Activated naive CD8-positive, alpha-beta T cell treated with anti-CD3 and anti-CD28 coated beads, Interleukin-2, amount 50 U/mL, for 24 hours (primary cell): ENCODE results near the gene KRT4.

ENCODE experiments used
- ATAC-seq: fragments of 150-1000 bp; cut with Tn5 transposase; one replicate; pipeline ENCODE4 v1.10.0; 2021
- DNase-seq: peaks from one replicate; pipeline ENCODE4 v3.0.0; 2021
- H3K27ac Mint-ChIP-seq: one replicate; pipeline ENCODE4 v1.8.0; 2021; ENCODE audit warnings: mild to moderate bottlenecking, mixed read lengths
- H3K27me3 Mint-ChIP-seq: one replicate; pipeline ENCODE4 v1.8.0; 2021; ENCODE audit warnings: mixed read lengths
- H3K36me3 Mint-ChIP-seq: one replicate; pipeline ENCODE4 v1.8.0; 2021; ENCODE audit warnings: low read depth, mixed read lengths
- H3K4me1 Mint-ChIP-seq: one replicate; pipeline ENCODE4 v1.8.0; 2021; ENCODE audit warnings: mixed read lengths
- H3K4me3 Mint-ChIP-seq: one replicate; pipeline ENCODE4 v1.8.0; 2021; ENCODE audit warnings: mild to moderate bottlenecking, moderate library complexity, mixed read lengths
- H3K9me3 Mint-ChIP-seq: one replicate; pipeline ENCODE4 v1.8.0; 2021; ENCODE audit warnings: mixed read lengths

KRT4 gene

GRCh38 chr12:52810554-52810953, 3.4 kb downstream of the KRT4 start:
- Mint-ChIP-seq H3K4me1 (no peaks in the 10 kb centered on the region), H3K27me3 (no peaks in the 10 kb centered on the region), H3K9me3 (no peaks in the 10 kb centered on the region), H3K4me3 (no peak overlapping the region), H3K27ac (no peak overlapping the region), H3K36me3 (no peaks in the 10 kb centered on the region)
- no peak for DNase-seq
- no peak for ATAC-seq

GRCh38 chr12:52809166-52809565, 4.8 kb downstream of the KRT4 start:
- no peak for ATAC-seq
- Mint-ChIP-seq H3K4me1 (no peaks in the 10 kb centered on the region), H3K27ac (no peak overlapping the region), H3K27me3 (no peaks in the 10 kb centered on the region), H3K36me3 (no peaks in the 10 kb centered on the region), H3K9me3 (no peaks in the 10 kb centered on the region), H3K4me3 (no peak overlapping the region)
- no peak for DNase-seq

- ATAC-seq (no peak), DNase-seq (no peak)
- Mint-ChIP-seq H3K27ac (no peak overlapping the region), H3K36me3 (no peaks in the 10 kb centered on the region), H3K4me3 (no peak overlapping the region), H3K27me3 (no peaks in the 10 kb centered on the region), H3K4me1 (no peaks in the 10 kb centered on the region), H3K9me3 (no peaks in the 10 kb centered on the region)
Observed at GRCh38 chr12:52808573-52809160, 5.2 kb downstream of the KRT4 start.

- Mint-ChIP-seq H3K4me1 (no peaks in the 10 kb centered on the region), H3K27me3 (no peaks in the 10 kb centered on the region), H3K4me3 (no peak overlapping the region), H3K9me3 (no peaks in the 10 kb centered on the region), H3K36me3 (no peaks in the 10 kb centered on the region), H3K27ac (no peak overlapping the region)
- ATAC-seq, result no peak
- DNase-seq, result no peak
Observed at GRCh38 chr12:52807544-52808470, 6.1 kb downstream of the KRT4 start.

- H3K4me3 Mint-ChIP-seq, result no peak overlapping the region
- DNase-seq (no peak), ATAC-seq (no peak)
- H3K27ac Mint-ChIP-seq, result no peak overlapping the region
- H3K4me1 Mint-ChIP-seq, result no peaks in the 10 kb centered on the region
- no peaks in the 10 kb centered on the region for H3K36me3 Mint-ChIP-seq
- no peaks in the 10 kb centered on the region for H3K27me3 Mint-ChIP-seq
- H3K9me3 Mint-ChIP-seq, result no peaks in the 10 kb centered on the region
Observed at GRCh38 chr12:52806821-52807543, 6.9 kb downstream of the KRT4 start.

GRCh38 chr12:52806169-52806811, 7.6 kb downstream of the KRT4 start:
- DNase-seq (no peak), ATAC-seq (no peak)
- no peaks in the 10 kb centered on the region for H3K9me3 Mint-ChIP-seq
- no peaks in the 10 kb centered on the region for H3K36me3 Mint-ChIP-seq
- no peaks in the 10 kb centered on the region for H3K4me1 Mint-ChIP-seq
- no peaks in the 10 kb centered on the region for H3K27me3 Mint-ChIP-seq
- no peak overlapping the region for H3K4me3 Mint-ChIP-seq
- no peak overlapping the region for H3K27ac Mint-ChIP-seq

GRCh38 chr12:52805739-52806138, 8.2 kb downstream of the KRT4 start:
- H3K4me3 Mint-ChIP-seq, result no peak overlapping the region
- H3K27ac Mint-ChIP-seq, result no peak overlapping the region
- H3K36me3 Mint-ChIP-seq, result no peaks in the 10 kb centered on the region
- ATAC-seq, result no peak
- no peak for DNase-seq
- no peaks in the 10 kb centered on the region for H3K4me1 Mint-ChIP-seq
- no peaks in the 10 kb centered on the region for H3K27me3 Mint-ChIP-seq
- H3K9me3 Mint-ChIP-seq, result no peaks in the 10 kb centered on the region

- no peaks in the 10 kb centered on the region for H3K4me1 Mint-ChIP-seq
- H3K36me3 Mint-ChIP-seq, result no peaks in the 10 kb centered on the region
- no peak overlapping the region for H3K27ac Mint-ChIP-seq
- ATAC-seq, result no peak
- DNase-seq, result no peak
- H3K4me3 Mint-ChIP-seq, result no peak overlapping the region
- no peaks in the 10 kb centered on the region for H3K27me3 Mint-ChIP-seq
- H3K9me3 Mint-ChIP-seq, result no peaks in the 10 kb centered on the region
Observed at GRCh38 chr12:52805000-52805399, 8.9 kb downstream of the KRT4 start.

- ATAC-seq (no peak), DNase-seq (no peak)
- Mint-ChIP-seq H3K27ac (no peak overlapping the region), H3K4me3 (no peak overlapping the region), H3K9me3 (no peaks in the 10 kb centered on the region), H3K4me1 (no peaks in the 10 kb centered on the region), H3K36me3 (no peaks in the 10 kb centered on the region), H3K27me3 (no peaks in the 10 kb centered on the region)
Observed at GRCh38 chr12:52802442-52802841, 11.5 kb downstream of the KRT4 start.

- DNase-seq (no peak), ATAC-seq (no peak)
- H3K9me3 Mint-ChIP-seq, result no peaks in the 10 kb centered on the region
- no peaks in the 10 kb centered on the region for H3K36me3 Mint-ChIP-seq
- no peak overlapping the region for H3K27ac Mint-ChIP-seq
- no peak overlapping the region for H3K4me3 Mint-ChIP-seq
- no peaks in the 10 kb centered on the region for H3K27me3 Mint-ChIP-seq
- no peaks in the 10 kb centered on the region for H3K4me1 Mint-ChIP-seq
Observed at GRCh38 chr12:52801773-52802172, 12.1 kb downstream of the KRT4 start.

GRCh38 chr12:52800259-52800917, 13.5 kb downstream of the KRT4 start:
- Mint-ChIP-seq H3K4me1 (no peaks in the 10 kb centered on the region), H3K9me3 (no peaks in the 10 kb centered on the region), H3K36me3 (no peaks in the 10 kb centered on the region), H3K27me3 (no peaks in the 10 kb centered on the region), H3K4me3 (no peak overlapping the region), H3K27ac (no peak overlapping the region)
- no peak for DNase-seq
- no peak for ATAC-seq

GRCh38 chr12:52799505-52800211, 14.3 kb downstream of the KRT4 start:
- H3K27ac Mint-ChIP-seq, result no peak overlapping the region
- no peaks in the 10 kb centered on the region for H3K9me3 Mint-ChIP-seq
- DNase-seq (no peak), ATAC-seq (no peak)
- peaks cover 5% of the 10 kb centered on the region for H3K4me1 Mint-ChIP-seq
- H3K36me3 Mint-ChIP-seq, result no peaks in the 10 kb centered on the region
- H3K27me3 Mint-ChIP-seq, result no peaks in the 10 kb centered on the region
- no peak overlapping the region for H3K4me3 Mint-ChIP-seq

GRCh38 chr12:52798671-52799504, 15.0 kb downstream of the KRT4 start:
- no peaks in the 10 kb centered on the region for H3K9me3 Mint-ChIP-seq
- peaks cover 13% of the 10 kb centered on the region for H3K4me1 Mint-ChIP-seq
- no peak overlapping the region for H3K27ac Mint-ChIP-seq
- no peaks in the 10 kb centered on the region for H3K36me3 Mint-ChIP-seq
- H3K27me3 Mint-ChIP-seq, result no peaks in the 10 kb centered on the region
- ATAC-seq (no peak), DNase-seq (no peak)
- H3K4me3 Mint-ChIP-seq, result no peak overlapping the region
